NCI-H69 (cell line): Measurements from ENCODE around the gene CALHM3.
A peak's percentile ranks its signal among the peaks of the same experiment; 100 is the strongest.
"Not testable (repeated sequence)": the region's sequence is repeated elsewhere in the genome, so short reads cannot be mapped to it uniquely, and the experiment has no call there.

Experiments used
- DNase-seq: peaks from one replicate; lab custom pipeline; 2025; lab: John Stamatoyannopoulos, UW

Gene CALHM3, protein sequence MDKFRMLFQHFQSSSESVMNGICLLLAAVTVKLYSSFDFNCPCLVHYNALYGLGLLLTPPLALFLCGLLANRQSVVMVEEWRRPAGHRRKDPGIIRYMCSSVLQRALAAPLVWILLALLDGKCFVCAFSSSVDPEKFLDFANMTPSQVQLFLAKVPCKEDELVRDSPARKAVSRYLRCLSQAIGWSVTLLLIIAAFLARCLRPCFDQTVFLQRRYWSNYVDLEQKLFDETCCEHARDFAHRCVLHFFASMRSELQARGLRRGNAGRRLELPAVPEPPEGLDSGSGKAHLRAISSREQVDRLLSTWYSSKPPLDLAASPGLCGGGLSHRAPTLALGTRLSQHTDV

DNA sequence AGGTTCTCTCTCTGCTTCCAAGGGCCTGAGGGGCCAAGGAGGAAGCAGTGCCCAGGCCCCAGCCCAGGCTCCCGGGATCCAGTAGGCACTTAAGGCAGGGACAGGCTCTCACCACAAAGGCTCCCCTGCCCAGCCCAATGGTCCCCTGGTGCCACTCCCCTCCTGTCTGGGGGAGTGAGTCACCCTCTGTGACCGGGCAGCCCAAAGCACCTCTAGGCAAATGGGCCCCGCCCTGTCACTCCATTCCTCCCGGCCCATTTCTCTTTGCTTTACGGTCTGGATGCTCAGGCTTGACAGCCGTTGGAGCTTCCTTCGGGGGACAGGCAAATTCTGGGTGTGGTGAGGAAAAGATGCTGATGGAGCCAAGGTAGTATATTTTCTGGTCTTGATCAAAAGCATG is at the start of gene CALHM3:
Gene CALHM3, minus strand, starts transcription at position 106 of the 400 bp plus-strand sequence. CDS start 208 bp downstream, outside the sequence.
- DNase-seq: peak; percentile 4

DNA sequence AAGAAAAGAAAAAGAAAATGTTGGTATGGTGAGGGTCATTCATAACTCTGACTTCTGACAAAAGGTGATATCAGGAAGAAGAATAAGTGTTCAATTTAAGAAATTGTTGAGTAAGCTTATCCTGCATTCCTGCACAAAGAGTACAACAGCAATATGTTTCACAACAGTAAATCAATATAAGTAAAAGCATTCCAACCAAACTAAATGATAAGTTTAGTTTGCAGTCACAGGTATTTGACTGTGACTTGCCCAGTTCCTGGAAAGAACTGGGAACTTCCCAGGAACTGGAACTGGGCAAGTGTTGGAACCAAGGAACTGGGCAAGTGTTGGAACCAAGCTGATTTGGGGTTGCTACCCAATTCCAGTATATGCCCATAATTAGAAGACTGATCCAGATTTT is 49.5 kb upstream of the CALHM3 start:
- DNase-seq: no peak

DNA sequence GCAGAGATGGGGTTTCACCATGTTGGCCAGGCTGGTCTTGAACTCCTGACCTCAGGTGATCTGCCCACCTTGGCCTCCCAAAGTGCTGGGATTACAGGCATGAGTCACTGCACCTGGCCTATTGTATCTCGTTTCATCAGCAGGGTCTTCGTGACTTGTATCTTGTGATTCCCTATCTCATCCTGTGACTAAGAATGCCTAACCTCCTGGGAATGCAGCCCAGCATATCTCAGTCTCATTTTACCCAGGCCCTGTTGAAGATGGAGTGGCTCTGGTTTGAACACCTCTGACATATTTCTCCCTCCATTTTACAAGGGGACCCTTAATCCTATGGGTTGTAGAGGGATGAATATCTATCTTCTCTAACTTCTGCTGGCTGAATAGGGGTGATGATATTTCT is 48.4 kb upstream of the CALHM3 start:
- DNase-seq: not testable (repeated sequence)

DNA sequence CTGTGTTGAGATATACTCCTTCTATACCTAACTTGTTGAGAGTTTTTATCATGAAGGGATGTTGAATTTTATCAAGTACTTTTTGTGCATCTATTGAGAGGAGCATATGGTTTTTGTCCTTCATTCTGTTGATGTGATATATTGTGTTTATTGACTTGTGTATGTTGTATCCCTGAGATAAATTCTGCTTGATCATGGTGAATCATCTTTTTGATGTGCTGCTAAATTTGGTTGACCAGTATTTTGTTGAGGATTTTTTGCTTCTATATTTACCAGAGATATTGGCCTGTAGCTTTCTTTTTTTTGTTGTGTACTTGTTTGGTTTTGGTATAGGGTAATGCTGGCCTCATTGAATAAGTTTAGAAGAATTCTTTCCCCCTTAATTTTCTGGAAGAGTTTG is 46.9 kb upstream of the CALHM3 start:
- no peak for DNase-seq

DNA sequence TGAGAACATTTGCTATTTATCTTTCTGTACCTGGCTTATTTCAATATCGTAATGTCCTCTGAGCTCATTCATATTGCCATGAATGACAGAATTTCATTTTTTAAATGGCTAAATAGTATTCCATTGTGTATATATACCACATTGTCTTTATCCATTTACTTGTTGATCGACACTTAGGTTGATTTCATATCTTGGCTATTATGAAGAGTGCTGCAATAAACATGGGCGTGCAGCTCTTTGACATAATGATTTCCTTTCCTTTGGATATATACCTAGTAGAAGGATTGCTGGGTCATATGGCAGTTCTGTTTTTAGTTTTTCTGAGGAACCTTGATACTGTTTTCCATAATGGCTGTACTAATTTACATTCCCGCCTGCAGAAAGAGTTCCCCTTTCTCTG is 44.6 kb upstream of the CALHM3 start:
- no peak for DNase-seq

DNA sequence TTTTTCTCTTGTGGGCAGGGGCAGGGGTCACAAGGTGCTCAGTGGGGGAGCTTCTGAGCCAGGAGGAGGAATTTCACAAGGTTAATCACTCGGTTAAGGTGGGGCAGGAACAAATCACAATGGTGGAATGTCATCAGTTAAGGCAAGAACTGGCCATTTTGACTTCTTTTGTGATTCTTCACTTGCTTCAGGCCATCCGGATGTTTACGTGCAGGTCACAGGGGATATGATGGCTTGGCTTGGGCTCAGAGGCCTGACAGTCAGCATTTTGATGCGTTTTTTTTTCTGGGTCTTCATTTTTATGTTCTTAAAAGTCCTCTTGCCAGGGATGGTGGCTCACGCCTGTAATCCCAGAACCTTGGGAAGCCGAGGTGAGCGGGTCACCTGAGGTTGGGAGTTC is 43.0 kb upstream of the CALHM3 start:
- not testable (repeated sequence) for DNase-seq

DNA sequence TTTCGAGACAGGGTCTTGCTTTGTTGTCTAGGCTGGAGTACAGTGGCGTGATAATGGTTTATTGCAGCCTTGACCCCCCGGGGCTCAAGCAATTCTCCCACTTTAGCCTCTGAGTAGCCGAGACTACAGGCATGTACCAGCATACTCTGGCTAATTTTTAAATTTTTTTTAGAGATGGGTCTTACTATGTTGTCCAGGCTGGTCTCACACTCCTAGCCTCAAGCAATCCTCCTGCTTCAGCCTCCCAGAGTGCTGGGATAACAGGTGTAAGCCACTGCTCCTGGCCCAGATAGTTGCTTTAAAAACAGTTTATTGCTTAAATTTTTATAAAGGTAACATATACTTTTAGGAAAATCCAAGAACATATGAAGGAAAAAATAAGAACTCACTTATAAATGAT is 40.8 kb upstream of the CALHM3 start:
- DNase-seq: no peak

DNA sequence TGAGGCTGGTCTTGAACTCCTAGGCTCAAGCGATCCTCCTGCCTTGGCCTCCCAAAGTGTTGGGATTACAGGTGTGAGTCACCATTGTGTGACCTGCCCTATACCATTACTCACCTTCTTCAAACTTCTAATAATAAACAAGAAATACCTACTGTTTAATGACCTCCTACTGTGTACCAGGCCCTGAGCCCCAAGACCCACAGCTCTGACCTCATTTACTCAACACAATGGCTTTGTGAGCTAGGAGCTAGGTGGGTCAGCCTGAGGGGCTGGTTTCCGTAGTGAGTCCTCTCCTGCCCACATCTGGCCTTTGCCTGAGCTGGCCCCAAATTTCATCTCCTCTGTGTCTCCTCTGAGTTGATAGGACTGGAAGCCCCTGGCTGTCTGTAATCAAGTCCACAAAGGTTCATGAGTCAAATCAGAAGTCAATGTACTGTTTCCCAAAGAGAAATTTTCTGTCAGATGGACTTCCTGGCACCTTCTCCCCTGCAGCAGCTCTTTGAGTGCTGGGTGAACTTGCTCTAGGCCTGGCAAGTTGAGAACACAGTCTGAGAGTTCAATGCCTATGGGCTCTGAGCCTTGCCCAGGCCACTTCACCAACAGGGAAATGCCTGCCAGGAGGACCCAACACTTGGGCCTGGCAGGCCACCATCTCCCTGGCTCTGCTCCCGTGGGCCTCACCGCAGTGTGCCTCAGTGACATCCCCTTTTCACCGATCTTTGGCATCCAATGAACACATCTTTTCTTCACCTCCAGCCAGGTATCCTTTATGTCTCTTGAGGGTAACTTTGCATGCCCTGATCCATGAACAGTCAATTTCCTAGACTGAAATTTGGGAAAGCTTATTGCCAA is 38.4 kb upstream of the CALHM3 start:
- DNase-seq: no peak

DNA sequence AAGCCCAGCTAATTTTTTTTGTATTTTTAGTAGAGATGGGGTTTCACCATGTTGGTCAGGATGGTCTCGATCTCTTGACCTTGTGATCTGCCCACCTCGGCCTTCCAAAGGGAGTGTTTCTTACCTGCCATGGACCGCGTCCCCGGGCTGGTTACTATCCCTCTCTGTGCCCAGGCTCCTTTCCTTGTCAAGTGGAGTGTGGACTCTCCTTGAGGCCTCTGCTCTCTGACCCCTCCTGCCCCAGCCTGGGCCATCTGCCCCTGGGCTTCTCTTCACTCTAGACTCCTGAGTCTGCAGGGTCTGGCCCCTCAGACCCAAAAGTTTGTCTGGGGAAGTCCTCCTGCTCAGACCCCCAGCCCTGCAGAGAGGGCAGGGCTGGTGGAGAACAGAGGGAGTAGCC is 35.2 kb upstream of the CALHM3 start:
- DNase-seq: no peak

DNA sequence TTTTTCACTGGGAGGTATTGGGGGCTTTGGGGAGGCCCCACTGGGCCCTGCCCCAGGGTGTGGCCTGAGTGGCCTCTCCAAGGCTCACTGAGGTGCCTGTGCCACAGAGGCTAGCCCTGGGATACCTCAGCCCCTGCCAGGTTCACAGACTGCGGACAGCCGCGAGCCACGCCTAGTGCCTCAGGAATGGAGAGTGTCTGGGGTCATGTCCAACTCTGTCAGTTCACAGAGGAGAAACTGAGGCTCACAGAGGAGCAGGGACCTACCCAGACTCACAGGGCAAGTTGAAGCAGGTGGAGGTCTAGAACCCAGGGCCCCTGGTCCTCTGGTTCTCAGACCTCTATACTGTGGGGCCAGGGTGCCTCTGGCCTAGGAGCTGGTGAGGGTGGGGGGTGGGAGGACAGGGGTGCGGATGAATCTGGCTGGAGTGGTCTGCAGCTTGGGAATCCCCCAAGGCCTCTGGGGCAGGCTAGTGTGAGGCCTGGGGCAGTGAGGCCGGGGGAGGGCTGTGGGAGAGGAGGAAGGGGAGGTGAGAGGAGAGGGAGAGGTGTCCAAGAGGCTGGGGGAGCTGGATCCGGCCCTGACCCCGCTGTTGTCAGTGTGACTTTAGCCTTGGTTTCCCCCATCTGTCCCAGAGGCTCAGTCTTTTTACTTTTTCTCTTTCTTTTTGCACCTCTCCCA is 34.5 kb upstream of the CALHM3 start:
- no peak for DNase-seq

DNA sequence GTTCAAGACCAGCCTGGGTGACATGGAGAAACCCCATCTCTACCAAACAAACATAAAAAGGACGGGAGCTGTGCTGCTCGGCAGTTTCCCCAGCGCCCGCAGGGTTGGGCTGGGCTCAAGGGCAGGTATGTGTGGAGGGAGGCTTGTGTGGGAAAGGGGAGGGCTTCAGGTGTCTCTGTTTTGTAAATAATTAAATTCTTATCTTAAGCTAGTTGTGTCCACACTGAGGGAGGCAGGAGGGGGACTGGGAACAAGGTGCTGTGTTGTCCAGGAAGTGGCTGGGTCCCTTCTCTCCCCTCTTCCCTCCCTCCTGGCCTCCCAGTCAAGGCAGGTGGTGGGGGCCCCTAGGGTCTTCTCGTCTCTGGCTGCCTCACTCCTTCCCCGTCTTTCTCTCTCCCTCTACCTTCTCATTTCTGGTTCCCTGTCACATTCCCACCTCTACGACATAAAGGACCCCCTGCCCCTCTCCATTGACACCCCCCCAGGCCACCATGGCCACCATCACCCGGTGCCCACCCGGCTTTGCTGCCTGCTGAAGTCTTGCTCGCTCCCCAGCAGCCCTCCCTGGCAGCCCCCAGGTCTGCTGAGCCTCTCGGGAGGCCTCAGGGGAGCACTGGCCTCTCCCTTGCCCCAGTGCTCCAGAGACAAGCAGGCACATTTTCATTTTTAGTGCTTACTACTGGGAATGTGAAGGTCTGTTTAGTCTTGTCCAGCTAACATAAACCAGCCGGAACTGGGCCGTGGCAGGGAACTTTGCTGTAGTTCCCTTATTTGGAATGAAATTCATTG is 33.7 kb upstream of the CALHM3 start:
- DNase-seq: no peak

DNA sequence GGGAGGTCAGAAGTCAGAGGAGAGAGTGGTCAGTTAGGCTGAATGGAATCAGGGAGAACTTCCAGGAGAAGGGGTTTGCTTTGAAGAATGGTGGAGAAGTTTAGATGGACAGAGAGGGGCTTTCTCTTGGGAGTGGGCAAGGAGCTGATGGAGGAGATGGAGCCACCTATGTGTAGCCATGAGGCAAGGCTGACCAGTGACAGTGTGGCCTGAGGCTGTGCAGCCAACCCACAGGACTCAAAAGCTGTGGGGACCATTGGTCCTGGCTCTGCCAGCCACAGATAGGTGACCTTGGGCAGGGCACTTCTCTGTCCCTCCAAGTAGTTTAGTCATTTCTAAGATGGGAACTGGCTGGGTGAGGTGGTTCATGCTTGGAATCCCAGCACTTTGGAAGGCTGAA is 33.1 kb upstream of the CALHM3 start:
- DNase-seq: no peak

DNA sequence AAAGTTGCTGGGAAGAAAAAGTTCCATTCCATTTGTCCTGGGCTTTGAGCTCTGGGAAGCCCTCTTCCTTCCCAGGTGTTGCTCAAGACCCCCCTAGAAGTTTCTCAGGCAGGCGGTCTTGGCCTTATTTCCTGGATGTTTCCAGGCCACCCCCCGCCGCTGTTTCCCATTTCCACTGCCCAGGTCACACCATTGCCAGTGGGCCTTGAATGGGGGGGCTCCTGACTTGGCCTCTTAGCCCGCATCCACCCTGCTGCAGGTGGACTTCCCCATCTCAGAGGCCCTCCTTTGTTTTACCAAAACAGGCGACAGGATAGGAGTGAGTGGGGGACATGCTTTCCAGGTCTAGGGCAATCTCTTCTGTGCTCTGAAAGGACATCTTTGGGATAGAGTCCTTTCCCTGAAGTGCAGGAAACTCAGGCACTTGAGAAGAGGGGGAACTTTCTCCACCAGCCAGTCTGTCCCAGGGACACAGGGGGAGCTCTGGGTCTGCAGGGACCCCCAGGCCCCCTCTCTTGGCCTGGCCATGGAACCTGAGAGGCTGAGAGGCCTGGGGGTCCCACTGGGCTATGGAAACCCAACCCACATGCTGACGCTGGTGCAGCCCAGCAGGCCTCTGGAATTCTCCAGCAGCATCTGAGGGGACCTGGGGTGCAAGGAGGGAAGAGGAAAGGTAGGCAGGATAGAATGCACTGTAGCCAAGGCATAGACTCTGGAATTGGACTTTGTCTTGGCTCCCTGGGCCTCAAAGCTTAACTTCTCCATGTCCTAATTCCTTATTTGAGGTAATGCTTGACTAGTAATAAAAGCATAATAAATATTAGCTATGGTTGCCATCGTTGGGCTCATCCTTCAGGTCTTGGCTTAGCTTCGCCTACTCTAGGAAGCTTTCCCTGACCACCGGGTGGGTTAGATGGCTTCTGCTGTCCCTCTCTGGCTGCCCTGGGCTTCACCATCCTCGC is 32.0 kb upstream of the CALHM3 start:
- no peak for DNase-seq

DNA sequence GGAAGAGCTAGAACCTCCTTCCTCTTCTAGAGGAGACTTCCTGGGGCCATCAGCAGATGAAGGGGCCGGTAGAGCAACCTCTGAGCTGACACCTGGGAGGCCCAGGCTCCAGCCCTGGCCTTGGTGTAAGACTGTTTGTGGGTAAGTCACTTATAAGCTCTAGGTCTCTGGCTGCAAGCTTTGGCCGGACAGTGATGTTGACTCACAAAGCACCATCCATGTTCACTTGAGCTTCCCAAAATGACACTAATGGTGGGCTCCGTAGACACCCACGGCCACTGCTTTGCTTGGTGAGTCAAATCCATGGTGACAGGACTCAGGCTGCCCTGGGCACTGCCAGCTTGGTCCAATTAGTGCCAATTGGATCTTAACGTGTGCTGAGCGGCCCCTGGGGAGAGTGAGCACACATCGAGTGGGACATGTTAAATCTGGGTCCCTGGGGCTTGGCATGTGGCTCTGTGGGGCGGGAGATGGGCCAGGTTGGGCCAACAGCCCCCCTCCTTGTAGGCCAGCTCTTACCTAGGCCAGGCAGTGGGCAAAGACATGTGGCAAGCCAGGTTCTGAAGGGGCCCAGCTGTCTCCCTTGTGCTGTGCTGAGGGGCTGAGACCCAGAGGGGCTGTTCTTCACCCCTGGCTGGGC is 31.1 kb upstream of the CALHM3 start:
- DNase-seq: no peak

DNA sequence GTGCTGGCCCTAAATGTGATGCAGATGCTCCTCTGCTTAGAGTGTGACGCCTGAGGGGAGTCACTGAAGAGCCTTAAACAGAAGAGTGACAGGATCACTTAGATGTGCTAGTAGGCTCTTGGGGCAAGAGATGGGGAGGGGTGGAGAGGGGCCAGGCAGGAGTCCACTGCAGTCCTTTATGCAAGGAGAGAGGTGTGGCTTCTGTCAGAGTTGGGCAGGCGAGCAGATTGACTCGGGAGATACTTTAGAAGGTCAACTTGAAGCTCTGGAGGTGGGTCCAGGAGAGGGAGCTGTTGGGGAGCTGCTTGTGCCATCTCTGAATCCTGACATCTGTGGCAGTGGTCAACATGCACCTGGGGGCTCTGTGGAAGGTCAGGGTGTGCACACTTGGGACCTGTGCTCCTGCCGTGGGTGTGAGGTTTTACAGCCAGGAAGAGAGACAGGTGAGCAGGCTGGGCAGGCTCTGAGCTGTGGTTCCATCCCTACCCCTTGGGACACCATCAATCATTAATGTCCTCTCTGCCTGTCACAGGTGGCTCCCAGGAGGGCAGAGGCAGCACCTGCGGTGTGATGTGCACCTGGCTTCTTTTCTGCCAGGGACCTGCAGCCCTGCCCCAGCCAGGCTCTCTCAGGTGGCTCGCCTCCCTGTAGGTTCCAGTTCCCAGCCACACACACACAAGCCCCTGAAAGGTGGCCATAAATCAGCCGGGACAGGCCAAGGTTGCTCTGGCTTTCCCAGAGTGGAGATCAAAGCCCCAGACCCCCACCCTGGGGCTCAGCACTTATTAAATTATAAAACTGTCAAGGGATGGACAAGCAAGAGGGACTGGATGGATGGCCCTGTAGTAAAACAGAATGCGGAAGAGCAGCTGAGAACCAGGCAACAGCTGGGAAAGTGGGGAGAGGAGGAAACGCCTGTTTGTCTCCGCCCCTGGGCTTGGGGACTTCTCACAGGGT is 28.5 kb upstream of the CALHM3 start:
- peak; percentile 85 for DNase-seq

DNA sequence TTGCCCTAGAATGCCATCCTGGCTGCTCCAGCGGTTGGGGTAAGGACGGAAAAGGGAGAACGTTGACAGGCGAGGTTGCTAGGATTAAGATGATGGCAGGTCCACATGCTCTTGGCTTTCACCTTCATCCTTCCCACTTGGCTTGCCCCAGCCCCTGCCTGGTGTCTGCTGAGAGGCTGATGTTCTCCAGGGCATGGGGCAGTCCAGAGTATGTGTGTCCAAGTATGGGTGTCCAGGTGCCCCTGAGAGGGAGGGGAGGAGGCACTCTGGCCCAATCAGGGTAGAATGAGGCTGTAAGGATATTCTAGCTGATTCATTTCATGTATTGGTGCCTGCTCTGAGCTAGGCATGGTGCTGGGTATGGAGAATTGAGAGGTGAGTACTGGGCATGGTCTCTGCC is 27.0 kb upstream of the CALHM3 start:
- DNase-seq: no peak

DNA sequence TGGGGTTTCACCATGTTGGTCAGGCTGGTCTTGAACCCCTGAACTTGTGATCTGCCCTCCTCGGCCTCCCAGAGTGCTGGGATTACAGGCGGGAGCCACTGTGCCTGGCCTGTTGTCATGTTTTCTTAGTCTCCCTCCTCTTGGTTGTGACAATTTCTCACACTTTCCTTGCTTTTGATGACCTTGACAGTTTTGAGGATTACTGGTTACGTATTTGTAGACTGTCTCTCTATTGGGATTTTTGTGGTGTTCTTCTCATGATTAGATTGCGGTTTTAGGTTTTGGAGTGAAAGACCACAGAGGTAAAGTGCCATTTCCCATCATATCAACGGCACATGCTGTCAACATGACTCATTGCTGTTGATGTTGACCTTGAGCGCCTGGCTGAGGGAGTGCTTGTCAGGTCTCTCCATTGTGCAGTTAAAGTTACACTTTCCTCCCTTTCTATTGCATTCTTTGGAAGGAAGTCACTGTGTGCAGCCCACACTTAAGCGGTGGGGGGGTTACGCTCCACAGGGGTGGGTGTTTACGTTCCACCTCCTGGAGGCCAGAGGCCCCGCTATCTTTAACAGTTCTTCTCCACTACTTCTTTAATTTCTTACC is 25.2 kb upstream of the CALHM3 start:
- peak; percentile 13 for DNase-seq

DNA sequence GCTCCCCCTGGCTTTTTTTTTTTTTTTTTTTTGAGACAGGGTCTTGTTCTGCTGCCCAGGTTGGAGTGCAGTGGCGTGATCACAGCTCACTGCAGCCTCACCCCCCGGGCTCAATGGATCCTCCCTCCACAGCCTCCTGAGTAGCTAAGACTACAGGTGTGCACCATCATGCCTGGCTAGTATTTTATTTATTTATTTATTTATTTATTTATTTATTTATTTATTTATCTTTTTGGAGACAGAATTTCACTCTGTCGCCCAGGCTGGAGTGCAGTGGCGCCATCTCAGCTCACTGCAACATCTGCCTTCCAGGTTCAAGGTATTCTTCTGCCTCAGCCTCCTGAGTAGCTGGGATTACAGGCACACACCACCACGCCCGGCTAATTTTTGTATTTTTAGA is 24.7 kb upstream of the CALHM3 start:
- not testable (repeated sequence) for DNase-seq
